ENCODE data around the gene NT5M.

GRCh38 chr17:17380145-17380925 lies 77.2 kb downstream of the NT5M start:
- TF ChIP-seq CTCF (conservative IDR thresholded peaks at IDR 0.05 in 1 of 2, IDR thresholded peaks at IDR 0.05 in 1 of 2; ENCODE audit: low read depth in 1 of 2, low read length in 2 of 2) (no peak), EZH2 (IDR thresholded peaks at IDR 0.05; ENCODE audit: low read length, missing control alignments) (no peak)
